H1 (cell line): ENCODE measurements around the gene ADM2. TPM values are rescaled to one million over a fixed set of nuclear protein-coding genes. Genes with fewer than 3 reads are reported as not detected.

ENCODE experiments used
- CTCF ChIA-PET: fragments of 300-600 bp; sonication (Branson Sonifier 250); formaldehyde crosslinking; loops from one replicate; lab custom pipeline; 2021; ENCODE audit not compliant: partially characterized antibody; lab: Charles Lee
- POLR2A ChIA-PET: fragments of 300-600 bp; sonication (Branson Sonifier 250); formaldehyde crosslinking; loops from one replicate; lab custom pipeline; 2021; ENCODE audit warnings: inconsistent platforms; ENCODE audit not compliant: partially characterized antibody; lab: Charles Lee
- DNase-seq, 2 experiments: peaks; one replicate each; pipeline versions ENCODE4 v3.0.0 to v3.0.0-alpha.2; 2010 to 2022; ENCODE audit warnings: low spot score in 2 of 2, low read depth in 1 of 2, mixed read lengths in 1 of 2
- FAIRE-seq: peaks from 2 replicates; lab custom pipeline; 2011; peaks lifted over from hg19 to GRCh38; lab: Jason Lieb, UNC
- H2AFZ ChIP-seq: 2 replicates; pipeline ENCODE4 v1.8.1; 2012; ENCODE audit warnings: low read length, inconsistent platforms
- H2AK5ac ChIP-seq: 2 replicates; pipeline ENCODE4 v1.6.1; 2013; ENCODE audit warnings: low read depth, low read length
- H2BK120ac ChIP-seq: replicated peaks from 2 replicates; pipeline ENCODE3; 2013; ENCODE audit warnings: low read depth, low read length, inconsistent platforms
- H2BK12ac ChIP-seq: 2 replicates; pipeline ENCODE4 v1.6.1; 2013; ENCODE audit warnings: low read depth, low read length
- H2BK15ac ChIP-seq: 2 replicates; pipeline ENCODE4 v1.6.1; 2013; ENCODE audit warnings: low read length
- H2BK20ac ChIP-seq: 2 replicates; pipeline ENCODE4 v1.6.1; 2013; ENCODE audit warnings: low read length
- H2BK5ac ChIP-seq: 2 replicates; pipeline ENCODE4 v1.6.1; 2013; ENCODE audit warnings: low read depth, low read length
- H3K14ac ChIP-seq: 2 replicates; pipeline ENCODE4 v1.6.1; 2013; ENCODE audit warnings: inconsistent platforms; ENCODE audit not compliant: insufficient read length
- H3K18ac ChIP-seq: 2 replicates; pipeline ENCODE4 v1.6.1; 2013; ENCODE audit warnings: low read length; ENCODE audit errors: extremely low read depth
- H3K23ac ChIP-seq: 2 replicates; pipeline ENCODE4 v1.6.1; 2013; ENCODE audit warnings: inconsistent platforms; ENCODE audit not compliant: insufficient read length
- H3K23me2 ChIP-seq: 2 replicates; pipeline ENCODE4 v1.6.1; 2013; ENCODE audit warnings: low read depth, low read length
- H3K27ac ChIP-seq: 2 replicates; pipeline ENCODE4 v1.6.1; 2011; ENCODE audit warnings: low read depth, low read length, inconsistent platforms
- H3K27me3 ChIP-seq, 4 experiments: replicated peaks in 1 of 4; 1 replicate in 1 of 4; 2 replicates in 3 of 4; pipeline versions ENCODE4 v1.6.1 to v1.8.1; 2011 to 2013; ENCODE audit warnings: low read length in 3 of 4, mild to moderate bottlenecking in 3 of 4, inconsistent platforms in 2 of 4, mixed read lengths in 2 of 4, moderate library complexity in 1 of 4; ENCODE audit not compliant: control insufficient read depth in 3 of 4, insufficient read depth in 3 of 4; ENCODE audit errors: extremely low read depth in 1 of 4
- H3K36me3 ChIP-seq, 4 experiments: 2 replicates each; pipeline versions ENCODE4 v1.6.1 to v1.8.1; 2011 to 2013; ENCODE audit warnings: mild to moderate bottlenecking in 4 of 4, low read length in 3 of 4, moderate library complexity in 2 of 4, control low read depth in 1 of 4, inconsistent platforms in 1 of 4; ENCODE audit not compliant: insufficient read depth in 4 of 4, control insufficient read depth in 2 of 4
- H3K4ac ChIP-seq: replicated peaks from 2 replicates; pipeline ENCODE3; 2013; ENCODE audit warnings: low read length, low read depth, mixed read lengths, inconsistent platforms; ENCODE audit not compliant: insufficient read length
- H3K4me1 ChIP-seq, 4 experiments: replicated peaks in 1 of 4; 1 replicate in 1 of 4; 2 replicates in 3 of 4; pipeline versions ENCODE4 v1.6.1 to v1.8.1; 2011 to 2013; ENCODE audit warnings: low read length in 3 of 4, inconsistent platforms in 2 of 4, mixed read lengths in 1 of 4; ENCODE audit not compliant: insufficient read depth in 4 of 4, control insufficient read depth in 3 of 4
- H3K4me2 ChIP-seq, 2 experiments: 2 replicates each; pipeline versions ENCODE4 v1.6.1 to v1.8.1; 2011 to 2013; ENCODE audit warnings: low read depth in 2 of 2, low read length in 2 of 2, control low read depth in 1 of 2, inconsistent platforms in 1 of 2, mild to moderate bottlenecking in 1 of 2; ENCODE audit not compliant: insufficient read depth in 1 of 2
- H3K4me3 ChIP-seq, 4 experiments: fragments of 200-600, 300-600 bp in 1 of 4; sonication (generic), shearing (Covaris generic), sonication (Bioruptor Twin) in 1 of 4; 2 replicates each; pipeline versions ENCODE4 v1.5.1 to v1.8.1; 2011 to 2016; ENCODE audit warnings: low read length in 4 of 4, low read depth in 3 of 4, control low read depth in 2 of 4, inconsistent platforms in 2 of 4, mild to moderate bottlenecking in 2 of 4, mixed read lengths in 1 of 4, moderate library complexity in 1 of 4; ENCODE audit not compliant: insufficient read depth in 2 of 4; ENCODE audit errors: extremely low read depth in 1 of 4
- H3K56ac ChIP-seq: replicated peaks from 2 replicates; pipeline ENCODE3; 2013; ENCODE audit warnings: low read depth, mild to moderate bottlenecking, mixed read lengths, low read length, inconsistent platforms; ENCODE audit not compliant: insufficient read length
- H3K79me1 ChIP-seq: 2 replicates; pipeline ENCODE4 v1.6.1; 2013; ENCODE audit warnings: low read depth, low read length, control low read depth
- H3K79me2 ChIP-seq, 2 experiments: 2 replicates each; pipeline versions ENCODE4 v1.6.1 to v1.8.1; 2012 to 2013; ENCODE audit warnings: low read length in 2 of 2, mild to moderate bottlenecking in 2 of 2, inconsistent platforms in 1 of 2; ENCODE audit not compliant: insufficient read depth in 2 of 2, control insufficient read depth in 1 of 2
- H3K9ac ChIP-seq, 4 experiments: replicated peaks in 1 of 4; 1 replicate in 1 of 4; 2 replicates in 3 of 4; pipeline versions ENCODE4 v1.6.1 to v1.8.1; 2011 to 2013; ENCODE audit warnings: low read depth in 3 of 4, low read length in 3 of 4, control low read depth in 2 of 4, mild to moderate bottlenecking in 2 of 4, moderate library complexity in 2 of 4, inconsistent platforms in 1 of 4; ENCODE audit errors: extremely low read depth in 1 of 4
- H3K9me3 ChIP-seq, 2 experiments: 2 replicates each; pipeline versions ENCODE4 v1.6.1 to v1.8.1; 2012 to 2013; ENCODE audit warnings: mild to moderate bottlenecking in 2 of 2, moderate library complexity in 2 of 2, control low read depth in 1 of 2, inconsistent platforms in 1 of 2, low read depth in 1 of 2, low read length in 1 of 2, mixed read lengths in 1 of 2; ENCODE audit not compliant: insufficient read depth in 2 of 2
- H4K20me1 ChIP-seq, 2 experiments: replicated peaks in 1 of 2; 2 replicates each; pipeline versions ENCODE3 to v1.8.1; 2011 to 2013; ENCODE audit warnings: inconsistent platforms in 2 of 2, low read length in 2 of 2, mild to moderate bottlenecking in 1 of 2; ENCODE audit not compliant: insufficient read depth in 2 of 2, control insufficient read depth in 1 of 2
- H4K5ac ChIP-seq: 2 replicates; pipeline ENCODE4 v1.6.1; 2013; ENCODE audit warnings: low read length, low read depth, mixed read lengths, inconsistent platforms; ENCODE audit not compliant: insufficient read length
- H4K8ac ChIP-seq: 2 replicates; pipeline ENCODE4 v1.8.0; 2013; ENCODE audit warnings: mild to moderate bottlenecking, moderate library complexity, low read length, inconsistent platforms; ENCODE audit not compliant: insufficient read depth; ENCODE audit errors: extremely low read depth
- H4K91ac ChIP-seq: replicated peaks from 2 replicates; pipeline ENCODE3; 2013; ENCODE audit warnings: low read length, mixed read lengths, inconsistent platforms; ENCODE audit not compliant: insufficient read length
- ASH2L ChIP-seq: fragments of 200-600, 300-600 bp; sonication (generic); IDR thresholded peaks from one replicate; pipeline ENCODE4 v1.7.1; 2017; ENCODE audit warnings: low read length
- CHD1 ChIP-seq: IDR thresholded peaks from 2 replicates; pipeline ENCODE4 v1.6.1; 2012; ENCODE audit warnings: low read depth, low read length, improper control_type of control experiment
- CHD2 ChIP-seq: IDR thresholded peaks from 2 replicates; pipeline ENCODE4 v1.6.1; 2012; ENCODE audit warnings: low read length, improper control_type of control experiment
- KDM4A ChIP-seq: IDR thresholded peaks from one replicate; pipeline ENCODE4 v1.7.1; 2012; ENCODE audit warnings: low read depth, mild to moderate bottlenecking, moderate library complexity, low read length, inconsistent platforms; ENCODE audit not compliant: severe bottlenecking
- WGBS, 2 experiments: shearing (Covaris generic) in 1 of 2; methylation state at CpG; one replicate each; pipeline versions ENCODE4 v1.1.6 to v1.1.7; 2013 to 2015; ENCODE audit warnings: low lambda C conversion rate in 2 of 2, mixed read lengths in 2 of 2, inconsistent platforms in 1 of 2, low coverage in 1 of 2, missing lambda C conversion rate in 1 of 2; ENCODE audit not compliant: insufficient replicate concordance in 2 of 2, insufficient coverage in 1 of 2, insufficient read length in 1 of 2; ENCODE audit errors: extremely low coverage in 1 of 2, missing lambda C conversion rate in 1 of 2; 5-methylcytosine and 5-hydroxymethylcytosine counted together
- polyA plus RNA-seq, 7 experiments: library from polyadenylated mRNA; depleted of rRNA in 3 of 7; stranded (reverse) in 5 of 7; unstranded in 2 of 7; fragments of >200 nt in 5 of 7; fragments of 200-250 nt in 2 of 7; gene quantifications; 1 replicate in 5 of 7; 2 replicates in 1 of 7; 4 replicates in 1 of 7; pipeline versions ENCODE4 v1.2.1 to v1.2.3, GENCODE V29; 2011 to 2013; ENCODE audit warnings: missing spikeins in 2 of 7, mixed read lengths in 2 of 7
- total RNA-seq: library from RNA; stranded (reverse); fragmentation: NEBNext Ultra II Directional; extraction: Animal tissue kit (Norgen Biotek cat#: 25700); gene quantifications from 2 replicates; pipeline ENCODE4 v1.2.1, GENCODE V29; 2021

ADM2 gene
- total and polyA plus RNA-seq, 2 of the 8 experiments (the other 6 are each of a cell fraction or from before 2014, with no cell fraction given), result 3.3 to 7.5 TPM

DNA sequence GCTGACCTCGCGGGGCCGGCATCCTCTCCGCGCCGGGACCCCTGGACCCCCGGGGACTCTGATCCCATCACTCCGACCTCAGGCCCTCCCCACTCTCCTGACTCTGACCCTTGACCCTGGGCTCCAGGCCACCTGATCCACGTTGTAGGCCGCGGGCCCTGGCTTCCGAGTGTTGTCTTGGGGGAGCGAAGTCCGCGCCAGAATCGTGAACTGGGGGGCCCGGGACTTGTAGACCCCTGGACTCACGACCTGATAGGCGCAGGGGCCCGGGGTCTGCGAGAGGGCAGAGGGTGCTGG is 49.2 kb downstream of the ADM2 start:
- Histone ChIP-seq H3K4me3 (peak overlapping the region; percentile 27 to 68 (median 34)), H2BK15ac (peak overlapping the region; percentile 46; the same call in 1 of the 2 replicates), H2BK5ac (no peak overlapping the region), H3K18ac (no peak overlapping the region; the same call in 1 of the 2 replicates), H3K79me1 (no peaks in the 10 kb centered on the region), H3K27ac (no peak overlapping the region), H4K91ac (no peak overlapping the region), H3K36me3 (no peaks in the 10 kb centered on the region), H3K9ac (no peak overlapping the region), H2BK12ac (no peak overlapping the region), H4K5ac (no peak overlapping the region), H4K20me1 (peaks cover 5 to 17% of the 10 kb centered on the region in 2 experiments), H4K8ac (peak overlapping the region; percentile 85), H3K9me3 (no peaks in the 10 kb centered on the region), H3K27me3 (peaks cover 43 to 70% (median 60%) of the 10 kb centered on the region in 4 experiments), H3K23ac (no peak overlapping the region), H3K23me2 (peaks cover 25% of the 10 kb centered on the region; the same call in 1 of the 2 replicates), H3K56ac (no peak overlapping the region), H3K79me2 (no peaks in the 10 kb centered on the region), H3K4me2 (peak overlapping the region; percentile 51 to 92), H3K4ac (no peak overlapping the region), H3K4me1 (peaks cover 0 to 26% (median 10%) of the 10 kb centered on the region in 4 experiments; a peak in 5 of 7 replicates), H2AK5ac (no peak overlapping the region), H3K14ac (no peak overlapping the region), H2BK120ac (no peak overlapping the region), H2BK20ac (no peak overlapping the region), H2AFZ (no peak overlapping the region)
- TF ChIP-seq CHD1, result no peak
- peak; percentile 43 for TF ChIP-seq ASH2L
- TF ChIP-seq CHD2, result no peak
- TF ChIP-seq KDM4A, result peak; percentile 55
- DNase-seq, result no peak
- CTCF ChIA-PET, result no interaction called here
- WGBS, 2 experiments, result 7% methylated on average over 13 of the region's 21 CpGs; no CpG with 5 or more reads in 1 of the 2 experiments
- no peak for FAIRE-seq
- POLR2A ChIA-PET, result no interaction called here
